Liver (tissue), 9 donors: ENCODE results near the gene CPEB2. TPM values are rescaled to one million over a fixed set of nuclear protein-coding genes. Genes with fewer than 3 reads are reported as not detected.

ENCODE experiments used
- DNase-seq: peaks from one replicate; pipeline ENCODE4 v3.0.0-alpha.2; 2017; ENCODE audit warnings: low spot score
- H3K27ac ChIP-seq, 2 donors: one replicate each; pipeline ENCODE4 v1.7.0; 2013; ENCODE audit warnings: inconsistent platforms in 2 of 2, low read length in 2 of 2, control low read depth in 1 of 2, low read depth in 1 of 2, mild to moderate bottlenecking in 1 of 2
- H3K27me3 ChIP-seq, 4 donors: one replicate each; pipeline versions ENCODE4 v1.6.1 to v1.7.0; 2013; ENCODE audit warnings: low read length in 3 of 4, inconsistent platforms in 1 of 4, mild to moderate bottlenecking in 1 of 4, moderate library complexity in 1 of 4; ENCODE audit not compliant: control insufficient read depth in 4 of 4, insufficient read depth in 4 of 4
- H3K36me3 ChIP-seq, 4 donors: one replicate each; pipeline versions ENCODE4 v1.6.1 to v1.7.0; 2013; ENCODE audit warnings: low read length in 3 of 4, mild to moderate bottlenecking in 3 of 4, low read depth in 1 of 4, moderate library complexity in 1 of 4; ENCODE audit not compliant: control insufficient read depth in 4 of 4, insufficient read depth in 3 of 4
- H3K4me1 ChIP-seq, 4 donors: one replicate each; pipeline versions ENCODE4 v1.6.1 to v1.7.0; 2013; ENCODE audit warnings: low read length in 3 of 4, mild to moderate bottlenecking in 3 of 4, moderate library complexity in 1 of 4; ENCODE audit not compliant: control insufficient read depth in 4 of 4, insufficient read depth in 4 of 4
- H3K4me3 ChIP-seq, 3 donors: one replicate each; pipeline versions ENCODE4 v1.6.1 to v1.7.0; 2013; ENCODE audit warnings: low read length in 3 of 3, control low read depth in 1 of 3, low read depth in 1 of 3, mild to moderate bottlenecking in 1 of 3
- H3K9ac ChIP-seq, 2 donors: one replicate each; pipeline ENCODE4 v1.7.0; 2013; ENCODE audit warnings: low read length in 2 of 2, mild to moderate bottlenecking in 2 of 2, moderate library complexity in 2 of 2, control low read depth in 1 of 2, low read depth in 1 of 2
- H3K9me3 ChIP-seq, 4 donors: one replicate each; pipeline versions ENCODE4 v1.6.1 to v1.7.0; 2013; ENCODE audit warnings: low read length in 3 of 4; ENCODE audit not compliant: control insufficient read depth in 4 of 4
- EGR1 ChIP-seq, 2 donors: IDR thresholded peaks; 2 replicates each; pipeline ENCODE4 v1.6.1; 2016 to 2018; ENCODE audit warnings: antibody characterized with exemption in 2 of 2, low read depth in 2 of 2
- FOXA1 ChIP-seq: IDR thresholded peaks from 2 replicates; pipeline ENCODE4 v1.6.1; 2016; ENCODE audit warnings: antibody characterized with exemption
- GABPA ChIP-seq, 2 donors: IDR thresholded peaks in 1 of 2; conservative IDR thresholded peaks in 1 of 2; 2 replicates each; pipeline ENCODE4 v1.6.1; 2016; ENCODE audit warnings: antibody characterized with exemption in 2 of 2, mild to moderate bottlenecking in 1 of 2, moderate library complexity in 1 of 2
- HNF4A ChIP-seq, 2 donors: conservative IDR thresholded peaks; 2 replicates each; pipeline ENCODE4 v1.6.1; 2016; ENCODE audit warnings: antibody characterized with exemption in 2 of 2, mild to moderate bottlenecking in 2 of 2
- HNF4G ChIP-seq: IDR thresholded peaks from 2 replicates; pipeline ENCODE4 v1.6.1; 2016; ENCODE audit warnings: antibody characterized with exemption
- JUND ChIP-seq, 2 donors: IDR thresholded peaks; 2 replicates each; pipeline ENCODE4 v1.6.1; 2016; ENCODE audit warnings: antibody characterized with exemption in 2 of 2
- RXRA ChIP-seq, 2 donors: IDR thresholded peaks; 2 replicates each; pipeline ENCODE4 v1.6.1; 2017 to 2018; ENCODE audit warnings: antibody characterized with exemption in 2 of 2, mild to moderate bottlenecking in 1 of 2
- SP1 ChIP-seq: IDR thresholded peaks from 2 replicates; pipeline ENCODE4 v1.6.1; 2018; ENCODE audit warnings: antibody characterized with exemption, mild to moderate bottlenecking
- YY1 ChIP-seq: IDR thresholded peaks from 2 replicates; pipeline ENCODE4 v1.6.1; 2016; ENCODE audit warnings: antibody characterized with exemption, mild to moderate bottlenecking
- WGBS: extraction: QIAGEN DNeasy Blood & Tissue Kit; methylation state at CpG from one replicate; pipeline ENCODE4 v1.1.7; 2013; 5-methylcytosine and 5-hydroxymethylcytosine counted together
- polyA plus RNA-seq, 2 donors: library from polyadenylated mRNA; stranded (reverse) in 1 of 2; unstranded in 1 of 2; fragments of 200-250 nt in 1 of 2; fragments of >200 nt in 1 of 2; fragmentation: Nextera tagmentation in 1 of 2; extraction: Ambion mirVana in 1 of 2; gene quantifications; one replicate each; pipeline versions ENCODE4 v1.2.1 to v1.2.3, GENCODE V29; 2013 to 2015
- total RNA-seq, 2 donors: library from RNA; depleted of rRNA; stranded (reverse); fragments of >200 nt; gene quantifications; one replicate each; pipeline ENCODE4 v1.2.3, GENCODE V29; 2014
- TF ChIP-seq, protein P1 (sequence below): fragments of 150-350 bp; IDR thresholded peaks from 2 replicates; pipeline ENCODE4 v1.5.1; 2017; ENCODE audit warnings: improper control_type of control experiment, low read depth, low read length; ENCODE audit not compliant: missing input control
- TF ChIP-seq, protein P2 (sequence below): IDR thresholded peaks from 2 replicates; pipeline ENCODE4 v1.6.1; 2016; ENCODE audit warnings: antibody characterized with exemption
- TF ChIP-seq, protein P3 (sequence below): IDR thresholded peaks from 2 replicates; pipeline ENCODE4 v1.6.1; 2016; ENCODE audit warnings: antibody characterized with exemption
- TF ChIP-seq, protein P4 (sequence below): IDR thresholded peaks from 2 replicates; pipeline ENCODE4 v1.6.1; 2016; ENCODE audit warnings: antibody characterized with exemption
- donor health status: healthy.
- donor health status: healthy.
- donor health status: healthy.
- donor health status: healthy.
- donor health status: healthy.

The CPEB2 gene
- total and polyA plus RNA-seq, 4 donors: 3.6 to 14.0 (median 4.6) TPM

DNA sequence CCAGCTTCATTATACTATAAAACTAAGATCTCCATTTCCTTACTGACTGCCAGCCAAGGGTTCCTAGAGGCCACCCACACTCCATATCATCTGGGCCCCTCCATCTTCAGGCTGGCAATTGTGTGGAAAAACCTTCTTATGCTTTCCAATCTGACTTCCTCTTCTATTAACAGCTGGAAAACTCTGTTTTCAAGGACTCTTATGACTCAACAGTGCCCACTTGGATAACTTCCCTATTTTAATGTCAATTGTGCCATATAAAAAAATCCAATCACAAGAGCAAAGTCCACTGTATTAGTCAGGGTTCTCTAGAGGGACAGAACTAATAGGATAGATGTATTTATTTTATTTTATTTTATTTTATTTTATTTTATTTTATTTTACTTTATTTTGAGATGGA lies 41.0 kb upstream of the CPEB2 start:
- Histone ChIP-seq H3K27ac (no peak overlapping the region), H3K36me3 (no peaks in the 10 kb centered on the region), H3K9ac (no peak overlapping the region), H3K4me3 (no peak overlapping the region), H3K27me3 (no peaks in the 10 kb centered on the region), H3K4me1 (peaks cover 0 to 19% (median 11%) of the 10 kb centered on the region in 4 donors), H3K9me3 (no peaks in the 10 kb centered on the region)
- no peak for DNase-seq
- no peak for TF ChIP-seq EGR1 (IDR thresholded peaks at IDR 0.05; ENCODE audit: low read depth in 2 of 2)
- TF ChIP-seq HNF4A (conservative IDR thresholded peaks at IDR 0.05): peak; percentile 15 to 20

DNA sequence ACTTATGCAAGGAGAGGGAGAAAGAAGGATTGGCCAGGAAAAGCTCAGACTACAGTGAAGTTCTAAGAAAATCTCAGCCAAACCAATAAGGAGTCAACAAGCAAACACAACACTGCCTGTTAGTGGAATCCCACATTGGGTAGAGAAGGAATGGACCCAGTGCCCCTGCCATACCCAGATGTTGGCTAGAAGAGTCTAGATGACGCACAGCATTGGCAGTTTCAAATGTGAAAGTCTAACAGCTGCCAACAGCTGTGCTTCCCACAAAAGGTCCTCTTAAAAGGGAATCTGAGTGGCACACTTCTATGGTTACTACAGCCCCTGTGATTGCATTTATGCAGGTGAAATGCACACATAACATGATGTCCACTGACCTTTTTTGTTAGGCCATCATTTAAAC lies 37.2 kb upstream of the CPEB2 start:
- H3K4me3 ChIP-seq: no peak overlapping the region
- DNase-seq: no peak
- H3K9ac ChIP-seq: no peak overlapping the region
- H3K27ac ChIP-seq: no peak overlapping the region
- H3K36me3 ChIP-seq: no peaks in the 10 kb centered on the region
- TF ChIP-seq, protein P1, sequence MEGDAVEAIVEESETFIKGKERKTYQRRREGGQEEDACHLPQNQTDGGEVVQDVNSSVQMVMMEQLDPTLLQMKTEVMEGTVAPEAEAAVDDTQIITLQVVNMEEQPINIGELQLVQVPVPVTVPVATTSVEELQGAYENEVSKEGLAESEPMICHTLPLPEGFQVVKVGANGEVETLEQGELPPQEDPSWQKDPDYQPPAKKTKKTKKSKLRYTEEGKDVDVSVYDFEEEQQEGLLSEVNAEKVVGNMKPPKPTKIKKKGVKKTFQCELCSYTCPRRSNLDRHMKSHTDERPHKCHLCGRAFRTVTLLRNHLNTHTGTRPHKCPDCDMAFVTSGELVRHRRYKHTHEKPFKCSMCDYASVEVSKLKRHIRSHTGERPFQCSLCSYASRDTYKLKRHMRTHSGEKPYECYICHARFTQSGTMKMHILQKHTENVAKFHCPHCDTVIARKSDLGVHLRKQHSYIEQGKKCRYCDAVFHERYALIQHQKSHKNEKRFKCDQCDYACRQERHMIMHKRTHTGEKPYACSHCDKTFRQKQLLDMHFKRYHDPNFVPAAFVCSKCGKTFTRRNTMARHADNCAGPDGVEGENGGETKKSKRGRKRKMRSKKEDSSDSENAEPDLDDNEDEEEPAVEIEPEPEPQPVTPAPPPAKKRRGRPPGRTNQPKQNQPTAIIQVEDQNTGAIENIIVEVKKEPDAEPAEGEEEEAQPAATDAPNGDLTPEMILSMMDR: no peak
- TF ChIP-seq, protein P2, sequence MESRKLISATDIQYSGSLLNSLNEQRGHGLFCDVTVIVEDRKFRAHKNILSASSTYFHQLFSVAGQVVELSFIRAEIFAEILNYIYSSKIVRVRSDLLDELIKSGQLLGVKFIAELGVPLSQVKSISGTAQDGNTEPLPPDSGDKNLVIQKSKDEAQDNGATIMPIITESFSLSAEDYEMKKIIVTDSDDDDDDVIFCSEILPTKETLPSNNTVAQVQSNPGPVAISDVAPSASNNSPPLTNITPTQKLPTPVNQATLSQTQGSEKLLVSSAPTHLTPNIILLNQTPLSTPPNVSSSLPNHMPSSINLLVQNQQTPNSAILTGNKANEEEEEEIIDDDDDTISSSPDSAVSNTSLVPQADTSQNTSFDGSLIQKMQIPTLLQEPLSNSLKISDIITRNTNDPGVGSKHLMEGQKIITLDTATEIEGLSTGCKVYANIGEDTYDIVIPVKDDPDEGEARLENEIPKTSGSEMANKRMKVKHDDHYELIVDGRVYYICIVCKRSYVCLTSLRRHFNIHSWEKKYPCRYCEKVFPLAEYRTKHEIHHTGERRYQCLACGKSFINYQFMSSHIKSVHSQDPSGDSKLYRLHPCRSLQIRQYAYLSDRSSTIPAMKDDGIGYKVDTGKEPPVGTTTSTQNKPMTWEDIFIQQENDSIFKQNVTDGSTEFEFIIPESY: no peak
- TF ChIP-seq YY1 (no peak), HNF4G (no peak), RXRA (IDR thresholded peaks at IDR 0.05) (no peak), SP1 (no peak), FOXA1 (no peak), EGR1 (IDR thresholded peaks at IDR 0.05; ENCODE audit: low read depth in 2 of 2) (no peak)
- TF ChIP-seq, protein P3, sequence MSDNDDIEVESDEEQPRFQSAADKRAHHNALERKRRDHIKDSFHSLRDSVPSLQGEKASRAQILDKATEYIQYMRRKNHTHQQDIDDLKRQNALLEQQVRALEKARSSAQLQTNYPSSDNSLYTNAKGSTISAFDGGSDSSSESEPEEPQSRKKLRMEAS: no peak
- TF ChIP-seq, protein P4, sequence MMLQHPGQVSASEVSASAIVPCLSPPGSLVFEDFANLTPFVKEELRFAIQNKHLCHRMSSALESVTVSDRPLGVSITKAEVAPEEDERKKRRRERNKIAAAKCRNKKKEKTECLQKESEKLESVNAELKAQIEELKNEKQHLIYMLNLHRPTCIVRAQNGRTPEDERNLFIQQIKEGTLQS: no peak
- H3K27me3 ChIP-seq: no peaks in the 10 kb centered on the region
- 88% methylated on average over 1 of the region's 1 CpG for WGBS
- H3K4me1 ChIP-seq: peaks cover 0 to 6% (median 1%) of the 10 kb centered on the region in 4 donors
- H3K9me3 ChIP-seq: no peaks in the 10 kb centered on the region

DNA sequence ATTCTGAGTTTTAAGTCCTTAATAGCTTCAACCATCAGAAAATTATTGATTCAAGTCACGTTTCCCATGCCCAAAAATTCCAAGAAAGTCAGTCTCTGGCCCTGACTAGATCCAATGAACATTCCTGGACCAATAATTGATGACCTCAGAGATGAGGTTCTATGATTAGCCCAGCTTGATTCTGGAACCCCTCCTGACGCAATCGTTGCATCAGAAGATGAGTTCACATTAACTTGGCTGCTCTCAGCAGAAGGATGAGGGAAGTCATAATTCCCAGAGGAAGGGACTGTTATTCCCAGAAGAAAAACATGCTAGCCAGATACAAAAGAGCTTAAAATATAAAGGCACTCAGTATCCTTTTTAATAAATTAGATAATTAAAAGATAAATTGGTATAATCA lies 34.3 kb upstream of the CPEB2 start:
- no peaks in the 10 kb centered on the region for H3K9me3 ChIP-seq
- H3K27ac ChIP-seq: no peak overlapping the region
- WGBS: 87% methylated on average over 3 of the region's 3 CpGs
- H3K36me3 ChIP-seq: no peaks in the 10 kb centered on the region
- H3K4me3 ChIP-seq: no peak overlapping the region
- DNase-seq: no peak
- no peak overlapping the region for H3K9ac ChIP-seq
- H3K27me3 ChIP-seq: no peaks in the 10 kb centered on the region
- TF ChIP-seq, protein P2: no peak
- TF ChIP-seq, protein P4: no peak
- no peak for TF ChIP-seq GABPA (IDR thresholded peaks at IDR 0.05 in 1 of 2, conservative IDR thresholded peaks at IDR 0.05 in 1 of 2)
- no peak for TF ChIP-seq RXRA (IDR thresholded peaks at IDR 0.05)
- no peak for TF ChIP-seq JUND (IDR thresholded peaks at IDR 0.05)
- no peaks in the 10 kb centered on the region for H3K4me1 ChIP-seq
